Measurements from ENCODE around the gene TSPAN14.

Gene TSPAN14

GRCh38 chr10:80449520-80449919 is 4.6 kb upstream of the TSPAN14 start:
- no peak for DNase-seq (ENCODE audit: low spot score)
- no peaks in the 10 kb centered on the region for H3K36me3 ChIP-seq (ENCODE audit: low read depth)
- ATAC-seq (ENCODE audit: low read depth) = no peak
- TF ChIP-seq, protein P1, sequence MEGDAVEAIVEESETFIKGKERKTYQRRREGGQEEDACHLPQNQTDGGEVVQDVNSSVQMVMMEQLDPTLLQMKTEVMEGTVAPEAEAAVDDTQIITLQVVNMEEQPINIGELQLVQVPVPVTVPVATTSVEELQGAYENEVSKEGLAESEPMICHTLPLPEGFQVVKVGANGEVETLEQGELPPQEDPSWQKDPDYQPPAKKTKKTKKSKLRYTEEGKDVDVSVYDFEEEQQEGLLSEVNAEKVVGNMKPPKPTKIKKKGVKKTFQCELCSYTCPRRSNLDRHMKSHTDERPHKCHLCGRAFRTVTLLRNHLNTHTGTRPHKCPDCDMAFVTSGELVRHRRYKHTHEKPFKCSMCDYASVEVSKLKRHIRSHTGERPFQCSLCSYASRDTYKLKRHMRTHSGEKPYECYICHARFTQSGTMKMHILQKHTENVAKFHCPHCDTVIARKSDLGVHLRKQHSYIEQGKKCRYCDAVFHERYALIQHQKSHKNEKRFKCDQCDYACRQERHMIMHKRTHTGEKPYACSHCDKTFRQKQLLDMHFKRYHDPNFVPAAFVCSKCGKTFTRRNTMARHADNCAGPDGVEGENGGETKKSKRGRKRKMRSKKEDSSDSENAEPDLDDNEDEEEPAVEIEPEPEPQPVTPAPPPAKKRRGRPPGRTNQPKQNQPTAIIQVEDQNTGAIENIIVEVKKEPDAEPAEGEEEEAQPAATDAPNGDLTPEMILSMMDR (IDR thresholded peaks at IDR 0.05; ENCODE audit: poor library complexity, severe bottlenecking) = no peak
- H3K4me1 ChIP-seq (ENCODE audit: insufficient read depth, poor library complexity, severe bottlenecking) = no peaks in the 10 kb centered on the region
- H3K27me3 ChIP-seq (ENCODE audit: insufficient read depth, poor library complexity, severe bottlenecking) = no peaks in the 10 kb centered on the region
- no peak overlapping the region for H3K27ac ChIP-seq (ENCODE audit: poor library complexity, severe bottlenecking)
- no peak overlapping the region for H3K4me3 ChIP-seq (ENCODE audit: severe bottlenecking)
- no peaks in the 10 kb centered on the region for H3K9me3 ChIP-seq (ENCODE audit: severe bottlenecking)

DNA sequence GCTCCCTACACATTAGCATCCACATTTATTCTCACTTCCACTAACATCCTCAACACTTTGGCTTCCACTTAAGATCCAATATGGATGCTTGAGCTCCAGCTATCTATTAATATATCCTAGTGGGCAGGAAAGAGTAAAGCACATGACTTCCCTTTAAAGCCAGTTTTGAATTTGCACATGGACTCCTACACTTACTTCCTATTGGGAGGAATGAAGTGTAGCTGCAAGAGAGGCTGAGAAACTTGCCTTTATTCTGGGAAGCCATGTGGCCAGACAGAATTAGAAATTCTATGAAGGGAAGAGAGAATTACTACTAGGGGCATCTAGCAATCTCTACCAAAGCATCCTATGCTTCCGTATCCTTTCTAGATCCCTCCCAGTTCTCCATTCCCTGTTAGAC is 3.0 kb upstream of the TSPAN14 start:
- no peaks in the 10 kb centered on the region for H3K27me3 ChIP-seq (ENCODE audit: insufficient read depth, poor library complexity, severe bottlenecking)
- H3K9me3 ChIP-seq (ENCODE audit: severe bottlenecking) = no peaks in the 10 kb centered on the region
- no peaks in the 10 kb centered on the region for H3K36me3 ChIP-seq (ENCODE audit: low read depth)
- DNase-seq (ENCODE audit: low spot score) = no peak
- H3K4me3 ChIP-seq (ENCODE audit: severe bottlenecking) = no peak overlapping the region
- TF ChIP-seq, protein P1 (IDR thresholded peaks at IDR 0.05; ENCODE audit: poor library complexity, severe bottlenecking) = no peak
- H3K4me1 ChIP-seq (ENCODE audit: insufficient read depth, poor library complexity, severe bottlenecking) = no peaks in the 10 kb centered on the region
- no peak overlapping the region for H3K27ac ChIP-seq (ENCODE audit: poor library complexity, severe bottlenecking)
- no peak for ATAC-seq (ENCODE audit: low read depth)

DNA sequence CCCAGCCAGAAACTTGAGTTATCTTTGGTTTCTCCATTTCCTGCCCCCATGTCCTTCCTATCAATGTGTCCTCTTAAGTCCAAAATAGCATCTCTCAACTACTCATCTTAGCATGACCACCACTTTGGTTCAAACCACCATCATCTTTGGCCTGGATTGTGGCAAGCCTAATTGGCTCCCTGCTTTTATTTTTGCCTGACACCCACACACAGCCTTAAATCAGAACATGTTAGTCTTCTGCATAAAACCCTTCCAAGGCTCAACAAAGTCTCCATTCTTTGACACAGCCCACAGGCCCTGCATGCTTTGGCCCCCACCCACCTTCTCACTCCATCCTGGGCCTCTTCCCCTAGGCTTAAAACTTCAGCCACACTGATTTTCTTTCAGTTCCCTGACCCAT is 2.0 kb upstream of the TSPAN14 start:
- no peaks in the 10 kb centered on the region for H3K36me3 ChIP-seq (ENCODE audit: low read depth)
- no peak overlapping the region for H3K4me3 ChIP-seq (ENCODE audit: severe bottlenecking)
- H3K27ac ChIP-seq (ENCODE audit: poor library complexity, severe bottlenecking) = peak overlapping the region; percentile 100
- H3K27me3 ChIP-seq (ENCODE audit: insufficient read depth, poor library complexity, severe bottlenecking) = no peaks in the 10 kb centered on the region
- ATAC-seq (ENCODE audit: low read depth) = no peak
- TF ChIP-seq, protein P1 (IDR thresholded peaks at IDR 0.05; ENCODE audit: poor library complexity, severe bottlenecking) = no peak
- H3K4me1 ChIP-seq (ENCODE audit: insufficient read depth, poor library complexity, severe bottlenecking) = peaks cover 8% of the 10 kb centered on the region
- no peak for DNase-seq (ENCODE audit: low spot score)
- H3K9me3 ChIP-seq (ENCODE audit: severe bottlenecking) = no peaks in the 10 kb centered on the region

- H3K4me3 ChIP-seq (ENCODE audit: severe bottlenecking) = no peak overlapping the region
- peaks cover 4% of the 10 kb centered on the region; the same call in 1 of the 2 replicates for H3K36me3 ChIP-seq (ENCODE audit: low read depth)
- H3K27me3 ChIP-seq (ENCODE audit: insufficient read depth, poor library complexity, severe bottlenecking) = no peaks in the 10 kb centered on the region
- no peaks in the 10 kb centered on the region for H3K9me3 ChIP-seq (ENCODE audit: severe bottlenecking)
- TF ChIP-seq, protein P1 (IDR thresholded peaks at IDR 0.05; ENCODE audit: poor library complexity, severe bottlenecking) = no peak
- H3K4me1 ChIP-seq (ENCODE audit: insufficient read depth, poor library complexity, severe bottlenecking) = peaks cover 14% of the 10 kb centered on the region
- DNase-seq (ENCODE audit: low spot score) (no peak), ATAC-seq (ENCODE audit: low read depth) (no peak)
- peak overlapping the region; percentile 100 for H3K27ac ChIP-seq (ENCODE audit: poor library complexity, severe bottlenecking)
Measured at GRCh38 chr10:80452640-80453039, 1.5 kb upstream of the TSPAN14 start.

DNA sequence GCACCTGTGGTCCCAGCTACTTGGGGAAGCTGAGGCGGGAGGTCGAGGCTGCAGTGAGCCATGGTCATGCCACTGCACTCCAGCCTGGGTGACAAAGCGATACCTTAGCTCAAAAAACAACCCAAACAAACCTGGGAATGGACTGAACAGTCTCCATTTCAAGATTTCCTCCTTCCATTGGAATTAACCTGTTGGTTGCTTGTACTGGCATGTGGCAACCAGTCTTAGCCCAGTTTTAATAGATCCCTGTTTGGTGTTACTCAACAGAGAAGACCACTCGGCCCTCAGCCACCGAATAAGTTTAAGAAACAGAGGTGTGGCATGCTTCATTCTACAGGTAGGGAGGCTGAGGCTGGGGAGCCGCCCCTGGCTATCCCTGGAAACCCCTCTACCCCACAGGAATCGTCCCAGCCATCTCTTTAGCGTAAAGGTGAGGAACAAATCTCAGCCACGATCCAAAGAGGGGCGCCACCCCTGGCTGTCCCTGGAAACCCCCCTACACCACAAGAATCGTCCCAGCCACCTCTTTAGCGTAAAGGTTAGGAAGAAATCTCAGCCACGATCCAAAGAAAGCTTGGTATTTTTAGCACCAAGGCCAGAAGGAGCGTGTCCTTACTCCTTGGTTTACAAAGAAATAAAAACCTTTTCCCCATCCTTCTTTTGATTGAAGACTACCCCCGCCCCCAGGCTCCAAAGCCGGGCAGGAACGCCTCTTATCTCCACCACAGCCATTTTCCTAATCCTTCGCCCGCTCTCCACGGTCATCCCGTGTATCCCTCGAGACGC is 861 bp upstream of the TSPAN14 start:
- peak; percentile 7; the same call in 2 of the 3 replicates for ATAC-seq (ENCODE audit: low read depth)
- Histone ChIP-seq H3K27ac (ENCODE audit: poor library complexity, severe bottlenecking) (peak overlapping the region; percentile 100), H3K36me3 (ENCODE audit: low read depth) (peaks cover 7% of the 10 kb centered on the region; the same call in 1 of the 2 replicates), H3K9me3 (ENCODE audit: severe bottlenecking) (no peaks in the 10 kb centered on the region), H3K27me3 (ENCODE audit: insufficient read depth, poor library complexity, severe bottlenecking) (no peaks in the 10 kb centered on the region), H3K4me3 (ENCODE audit: severe bottlenecking) (peak overlapping the region; percentile 69), H3K4me1 (ENCODE audit: insufficient read depth, poor library complexity, severe bottlenecking) (peaks cover 19% of the 10 kb centered on the region)
- no peak for DNase-seq (ENCODE audit: low spot score)
- TF ChIP-seq, protein P1 (IDR thresholded peaks at IDR 0.05; ENCODE audit: poor library complexity, severe bottlenecking) = no peak
